Common myeloid progenitor, CD34-positive (primary cell): ENCODE data around the gene SPATA6L.
A peak's percentile ranks its signal among the peaks of the same experiment; 100 is the strongest.

Source experiments
- CTCF ChIA-PET: fragments of 350-600 bp; sonication (Branson Sonifier 250); formaldehyde crosslinking; loops from one replicate; lab custom pipeline; 2021; ENCODE audit warnings: antibody characterized with exemption; lab: Charles Lee
- POLR2A ChIA-PET: fragments of 350-600 bp; sonication (Branson Sonifier 250); formaldehyde crosslinking; loops from one replicate; lab custom pipeline; 2021; ENCODE audit warnings: antibody characterized with exemption; lab: Charles Lee
- DNase-seq, 3 donors: peaks; one replicate each; pipeline versions ENCODE4 v3.0.0 to v3.0.0-alpha.2; 2013
- H3K27ac ChIP-seq, 2 experiments: 1 replicate in 1 of 2; 2 replicates in 1 of 2; pipeline ENCODE4 v1.7.0; 2013; ENCODE audit warnings: inconsistent platforms in 2 of 2, low read length in 2 of 2, mild to moderate bottlenecking in 2 of 2, low read depth in 1 of 2, moderate library complexity in 1 of 2; ENCODE audit not compliant: severe bottlenecking in 2 of 2, insufficient read depth in 1 of 2, poor library complexity in 1 of 2
- H3K27me3 ChIP-seq, 5 experiments: replicated peaks in 2 of 5; 1 replicate in 3 of 5; 2 replicates in 2 of 5; pipeline versions ENCODE4 v1.6.1 to v1.7.0; 2013; ENCODE audit warnings: low read length in 4 of 5, mild to moderate bottlenecking in 2 of 5, moderate library complexity in 2 of 5, inconsistent platforms in 1 of 5; ENCODE audit not compliant: insufficient read depth in 5 of 5, control insufficient read depth in 4 of 5
- H3K36me3 ChIP-seq, 4 experiments: 1 replicate in 2 of 4; 2 replicates in 2 of 4; pipeline versions ENCODE4 v1.6.1 to v1.7.0; 2013; ENCODE audit warnings: low read length in 3 of 4, control low read depth in 1 of 4, mild to moderate bottlenecking in 1 of 4; ENCODE audit not compliant: control insufficient read depth in 4 of 4, insufficient read depth in 4 of 4
- H3K4me1 ChIP-seq, 4 experiments: 1 replicate in 3 of 4; 2 replicates in 1 of 4; pipeline versions ENCODE4 v1.6.1 to v1.7.1; 2013; ENCODE audit warnings: low read length in 3 of 4, mild to moderate bottlenecking in 3 of 4, control low read depth in 1 of 4, inconsistent platforms in 1 of 4, moderate library complexity in 1 of 4; ENCODE audit not compliant: control insufficient read depth in 4 of 4, insufficient read depth in 4 of 4; ENCODE audit errors: control extremely low read depth in 1 of 4
- H3K4me3 ChIP-seq, 7 experiments: 1 replicate in 4 of 7; 2 replicates in 3 of 7; pipeline versions ENCODE4 v1.5.1 to v1.7.0; 2013; ENCODE audit warnings: mild to moderate bottlenecking in 7 of 7, low read length in 6 of 7, moderate library complexity in 6 of 7, inconsistent platforms in 2 of 7, low read depth in 2 of 7, control low read depth in 1 of 7; ENCODE audit not compliant: insufficient read depth in 4 of 7, control insufficient read depth in 1 of 7; ENCODE audit errors: extremely low read depth in 1 of 7
- H3K9me3 ChIP-seq, 5 experiments: 1 replicate in 4 of 5; 2 replicates in 1 of 5; pipeline versions ENCODE4 v1.6.1 to v1.7.1; 2013; ENCODE audit warnings: low read length in 4 of 5, mild to moderate bottlenecking in 2 of 5, inconsistent platforms in 1 of 5, low read depth in 1 of 5, moderate library complexity in 1 of 5; ENCODE audit not compliant: control insufficient read depth in 4 of 5, insufficient read depth in 2 of 5; ENCODE audit errors: control extremely low read depth in 1 of 5
- WGBS: methylation state at CpG from one replicate; pipeline ENCODE4 v1.1.5; 2013; ENCODE audit not compliant: insufficient coverage; 5-methylcytosine and 5-hydroxymethylcytosine counted together

SPATA6L gene

DNA sequence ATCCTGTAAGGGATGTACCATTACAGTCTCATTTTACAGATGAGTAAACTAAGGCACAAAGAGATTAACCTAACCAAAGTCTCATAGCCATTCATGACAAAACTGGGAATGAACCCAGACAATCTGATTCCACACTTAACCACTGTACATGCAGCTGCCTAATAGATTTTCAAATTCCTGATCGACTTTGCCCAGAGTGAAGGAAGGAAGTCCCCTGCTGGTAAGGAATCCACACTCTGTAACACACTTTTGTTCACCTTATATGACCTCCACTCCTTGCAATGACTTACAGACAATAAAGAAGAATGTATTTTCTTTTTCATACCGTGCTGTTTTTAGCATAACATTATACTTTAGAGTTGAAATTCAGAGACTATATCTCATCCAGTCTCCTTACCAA, 35.4 kb downstream of the SPATA6L start:
- H3K4me1 ChIP-seq = no peaks in the 10 kb centered on the region
- WGBS = 20% methylated on average over 1 of the region's 2 CpGs
- no peak overlapping the region for H3K4me3 ChIP-seq
- DNase-seq = no peak
- peaks cover 0 to 69% (median 14%) of the 10 kb centered on the region in 5 experiments for H3K27me3 ChIP-seq
- H3K9me3 ChIP-seq = no peaks in the 10 kb centered on the region
- H3K36me3 ChIP-seq = no peaks in the 10 kb centered on the region
- ChIA-PET CTCF (no interaction called here), POLR2A (no interaction called here)
- H3K27ac ChIP-seq = no peak overlapping the region

DNA sequence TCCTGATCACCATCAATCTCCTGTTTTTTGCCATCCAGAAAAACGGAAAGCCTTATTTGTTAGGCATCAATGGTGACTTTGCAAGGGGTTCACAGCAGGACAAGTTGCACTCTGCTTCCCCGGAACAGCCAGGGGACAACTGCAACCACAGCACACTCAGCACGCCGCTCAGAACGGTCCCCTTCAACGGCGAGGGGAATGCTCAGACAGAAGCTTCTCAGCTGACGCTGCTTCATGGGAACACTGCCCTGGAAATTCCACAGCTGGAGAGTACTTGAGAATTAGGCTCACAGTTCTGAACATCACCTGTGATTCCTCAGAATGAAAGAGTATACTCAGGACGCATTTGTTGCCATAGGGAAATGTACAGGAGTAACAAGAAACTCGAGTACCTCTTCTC, 44.3 kb downstream of the SPATA6L start:
- peaks cover 0 to 7% (median 3%) of the 10 kb centered on the region in 4 experiments for H3K4me1 ChIP-seq
- CTCF ChIA-PET = interaction anchor here (1.1 to 1.4 kb wide), 2 partner anchors 18 to 21 kb away, joined by 3 read pairs; no protein-coding TSS in a partner anchor
- H3K27ac ChIP-seq = no peak overlapping the region
- no peaks in the 10 kb centered on the region for H3K36me3 ChIP-seq
- WGBS = 92% methylated on average over 10 of the region's 10 CpGs
- DNase-seq = no peak
- H3K4me3 ChIP-seq = no peak overlapping the region
- POLR2A ChIA-PET = no interaction called here
- peaks cover 0 to 2% (median 0%) of the 10 kb centered on the region in 5 experiments for H3K9me3 ChIP-seq
- peaks cover 0 to 68% (median 19%) of the 10 kb centered on the region in 5 experiments for H3K27me3 ChIP-seq

- no peaks in the 10 kb centered on the region for H3K36me3 ChIP-seq
- DNase-seq = no peak
- ChIA-PET POLR2A (no interaction called here), CTCF (interaction anchor here (1.4 kb wide), 1 partner anchor 20 kb away, joined by 3 read pairs; no protein-coding TSS in a partner anchor)
- peaks cover 0 to 66% (median 16%) of the 10 kb centered on the region in 5 experiments for H3K27me3 ChIP-seq
- H3K9me3 ChIP-seq = peaks cover 0 to 2% (median 0%) of the 10 kb centered on the region in 5 experiments
- H3K27ac ChIP-seq = no peak overlapping the region
- H3K4me1 ChIP-seq = peaks cover 0 to 7% (median 3%) of the 10 kb centered on the region in 4 experiments
- 87% methylated on average over 1 of the region's 2 CpGs for whole genome bisulfite sequencing
- H3K4me3 ChIP-seq = no peak overlapping the region
Measured at GRCh38 chr9:4620881-4621555, 45.3 kb downstream of the SPATA6L start.

DNA sequence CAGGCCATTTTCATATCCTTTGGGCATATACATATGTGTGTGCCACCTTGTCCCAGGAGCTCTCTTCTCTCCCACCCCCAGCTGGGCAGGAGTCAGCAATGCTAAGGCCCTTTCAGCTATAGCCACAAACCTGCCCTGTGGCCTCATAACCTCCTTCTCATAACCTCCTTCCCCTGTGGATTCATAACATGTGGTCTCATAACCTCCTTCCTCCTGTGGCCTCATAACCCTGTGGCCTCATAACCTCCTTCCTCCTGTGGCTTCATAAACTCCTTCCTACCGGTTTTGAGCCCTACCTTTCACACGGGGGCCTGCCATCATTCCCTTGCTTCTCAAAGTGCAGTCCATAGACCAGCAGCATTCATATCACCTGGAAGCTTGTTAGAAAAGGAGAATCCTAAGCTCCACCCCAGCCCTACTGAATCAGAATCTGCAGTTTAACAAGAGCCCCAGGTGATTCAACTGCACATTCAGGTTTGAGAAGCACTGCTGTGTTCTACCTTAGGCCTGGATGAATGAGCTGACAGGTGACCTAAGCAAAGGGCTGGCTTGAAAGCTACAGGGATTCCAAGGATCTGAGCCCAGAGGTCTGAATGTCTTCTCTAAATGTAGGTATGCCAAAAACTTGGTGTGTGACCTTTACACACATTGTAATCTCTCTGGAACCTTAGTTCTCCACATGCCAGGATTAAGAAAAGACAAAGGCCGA, 46.1 kb downstream of the SPATA6L start:
- Histone ChIP-seq H3K27ac (no peak overlapping the region), H3K36me3 (no peaks in the 10 kb centered on the region), H3K9me3 (peaks cover 0 to 2% (median 0%) of the 10 kb centered on the region in 5 experiments), H3K4me3 (no peak overlapping the region), H3K4me1 (peaks cover 0 to 7% (median 3%) of the 10 kb centered on the region in 4 experiments), H3K27me3 (peaks cover 0 to 68% (median 16%) of the 10 kb centered on the region in 5 experiments)
- DNase-seq = peak in 2 of 3 donors; percentile 60 to 62
- WGBS = 33% methylated on average over 3 of the region's 3 CpGs
- POLR2A ChIA-PET = no interaction called here
- CTCF ChIA-PET = no interaction called here

GRCh38 chr9:4618700-4619099, 47.6 kb downstream of the SPATA6L start:
- Histone ChIP-seq H3K4me1 (peaks cover 0 to 7% (median 3%) of the 10 kb centered on the region in 4 experiments), H3K27ac (no peak overlapping the region), H3K36me3 (no peaks in the 10 kb centered on the region), H3K9me3 (peaks cover 0 to 2% (median 0%) of the 10 kb centered on the region in 5 experiments), H3K27me3 (peaks cover 0 to 74% (median 21%) of the 10 kb centered on the region in 5 experiments), H3K4me3 (no peak overlapping the region)
- DNase-seq = peak in 2 of 3 donors; percentile 57 to 65
- 33% methylated on average over 1 of the region's 2 CpGs for WGBS
- CTCF ChIA-PET = interaction anchor here (1.4 kb wide), 1 partner anchor 971 kb away, joined by 3 read pairs; no protein-coding TSS in a partner anchor
- POLR2A ChIA-PET = no interaction called here

GRCh38 chr9:4617752-4618151, 48.5 kb downstream of the SPATA6L start:
- Histone ChIP-seq H3K36me3 (no peaks in the 10 kb centered on the region), H3K4me1 (peaks cover 0 to 7% (median 3%) of the 10 kb centered on the region in 4 experiments), H3K4me3 (no peak overlapping the region), H3K9me3 (peaks cover 0 to 2% (median 0%) of the 10 kb centered on the region in 5 experiments), H3K27me3 (peaks cover 0 to 75% (median 21%) of the 10 kb centered on the region in 5 experiments), H3K27ac (no peak overlapping the region)
- DNase-seq = no peak
- 88% methylated on average over 1 of the region's 3 CpGs for WGBS
- ChIA-PET CTCF (interaction anchor here (1.4 kb wide), 1 partner anchor 972 kb away, joined by 3 read pairs; no protein-coding TSS in a partner anchor), POLR2A (no interaction called here)
